T follicular helper cell (primary cell): ENCODE measurements around the gene PLSCR1.
"Not testable (repeated sequence)": the region's sequence is repeated elsewhere in the genome, so short reads cannot be mapped to it uniquely, and the experiment has no call there.

Experiments used
- DNase-seq: peaks from one replicate; pipeline ENCODE4 v3.0.0-alpha.2; 2020; ENCODE audit warnings: low read depth

PLSCR1 gene

DNA sequence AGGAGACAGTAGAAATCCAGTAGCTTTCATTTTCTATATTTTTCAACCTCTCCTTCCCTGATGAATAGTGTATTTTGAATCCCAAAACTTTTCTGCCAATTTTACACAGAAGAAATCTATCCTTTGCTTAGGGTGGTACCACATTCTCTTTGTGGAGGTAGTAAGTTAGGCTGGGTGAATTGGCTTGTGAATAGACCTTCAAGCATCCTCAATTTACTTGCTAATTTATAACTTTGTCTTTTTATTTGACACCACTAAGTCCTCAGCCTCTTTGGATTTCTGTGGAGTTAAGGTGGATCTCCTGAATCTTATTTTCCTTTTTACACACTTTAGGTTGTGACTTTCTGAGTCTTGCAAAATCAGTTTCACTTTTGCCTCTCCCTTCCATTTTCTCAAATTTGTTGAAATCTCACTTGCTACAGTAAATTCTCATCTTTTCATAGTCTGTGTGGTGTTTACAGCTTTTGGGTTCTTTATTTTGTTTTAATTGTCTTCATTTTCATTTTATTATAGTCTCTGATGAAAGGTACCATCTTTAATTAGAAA, 5.7 kb upstream of the PLSCR1 start:
- DNase-seq = no peak

DNA sequence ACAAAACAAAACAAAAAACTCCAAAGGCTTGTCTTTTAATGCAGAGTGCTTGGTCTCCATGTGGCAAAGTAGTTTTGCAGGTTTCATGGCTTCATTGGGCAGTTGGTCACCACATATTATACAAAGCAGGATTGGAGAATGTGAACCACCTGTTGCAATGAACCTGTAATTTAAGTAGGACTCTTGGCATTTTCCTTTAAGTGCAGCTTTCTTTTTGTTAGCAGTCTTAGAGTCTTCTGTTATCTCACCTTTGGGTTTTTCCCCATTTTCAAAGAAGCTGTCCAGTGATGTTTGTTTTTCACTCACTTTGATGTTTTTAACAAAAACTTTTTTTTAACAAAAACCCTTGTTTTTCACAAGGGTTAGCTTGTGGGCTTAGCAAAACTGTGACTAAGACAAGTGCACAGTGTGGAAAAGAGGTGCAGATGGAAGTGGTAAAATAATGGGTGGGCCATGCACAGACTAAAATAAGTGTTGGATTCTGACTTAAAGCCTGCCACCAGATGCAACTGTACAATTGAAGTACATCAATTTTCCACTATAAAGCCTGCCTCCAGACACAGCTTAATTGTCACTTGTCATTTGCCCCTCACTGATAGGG, 2.9 kb upstream of the PLSCR1 start:
- no peak for DNase-seq

DNA sequence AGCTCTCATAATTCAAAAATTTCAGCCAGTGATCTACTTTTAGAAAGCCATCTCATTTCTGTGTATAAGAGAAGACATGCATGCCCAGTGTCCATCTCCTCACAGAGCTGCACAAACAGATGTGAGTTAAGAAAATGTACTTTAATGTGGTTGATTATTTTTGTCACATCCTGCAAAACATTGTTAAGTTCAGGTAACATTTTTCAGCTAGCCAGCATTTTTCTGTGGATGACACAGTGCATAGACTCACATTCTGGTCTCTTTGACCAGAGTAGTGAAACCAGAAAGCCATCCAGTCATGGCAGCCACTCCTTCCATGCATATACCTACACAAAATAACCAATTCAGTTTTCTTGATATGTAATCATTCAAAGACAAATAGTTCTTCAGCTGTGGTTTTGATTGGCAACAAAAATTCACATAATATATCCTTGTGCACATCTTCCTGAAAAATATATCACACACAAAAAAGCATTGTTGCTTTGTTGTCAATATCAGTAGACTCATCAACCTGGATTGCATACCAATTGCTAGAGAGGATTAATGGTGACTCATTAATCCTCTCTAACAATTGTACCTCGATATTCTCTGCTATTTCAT, 2.1 kb upstream of the PLSCR1 start:
- DNase-seq = no peak

DNA sequence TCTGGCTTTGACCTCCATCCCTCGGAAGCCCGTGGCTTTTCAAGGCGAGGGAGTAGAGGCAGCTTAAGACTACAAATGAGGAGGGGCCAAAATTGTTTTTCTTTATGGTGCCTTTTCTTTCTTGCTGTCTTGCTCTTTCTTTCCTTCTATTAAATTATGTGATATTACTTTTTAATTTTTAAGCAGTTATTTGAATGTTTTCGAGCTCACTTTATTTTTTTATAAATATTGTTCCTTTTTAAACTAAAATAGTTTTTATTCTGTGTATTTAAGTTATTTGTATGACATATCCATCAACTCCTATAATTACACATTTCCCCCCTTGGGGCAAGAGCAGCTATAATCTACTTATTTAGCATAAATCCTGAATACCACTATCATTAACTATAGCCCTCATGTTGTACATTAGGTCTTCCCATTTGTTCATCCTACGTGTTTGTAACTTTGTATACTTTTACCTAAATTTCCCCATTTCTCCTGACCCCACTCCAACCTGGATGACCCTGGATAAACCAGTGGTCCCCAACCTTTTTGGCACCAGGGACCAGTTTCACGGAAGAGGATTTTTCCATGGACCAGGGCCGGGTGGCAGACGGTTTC, 622 bp upstream of the PLSCR1 start:
- DNase-seq = no peak

DNA sequence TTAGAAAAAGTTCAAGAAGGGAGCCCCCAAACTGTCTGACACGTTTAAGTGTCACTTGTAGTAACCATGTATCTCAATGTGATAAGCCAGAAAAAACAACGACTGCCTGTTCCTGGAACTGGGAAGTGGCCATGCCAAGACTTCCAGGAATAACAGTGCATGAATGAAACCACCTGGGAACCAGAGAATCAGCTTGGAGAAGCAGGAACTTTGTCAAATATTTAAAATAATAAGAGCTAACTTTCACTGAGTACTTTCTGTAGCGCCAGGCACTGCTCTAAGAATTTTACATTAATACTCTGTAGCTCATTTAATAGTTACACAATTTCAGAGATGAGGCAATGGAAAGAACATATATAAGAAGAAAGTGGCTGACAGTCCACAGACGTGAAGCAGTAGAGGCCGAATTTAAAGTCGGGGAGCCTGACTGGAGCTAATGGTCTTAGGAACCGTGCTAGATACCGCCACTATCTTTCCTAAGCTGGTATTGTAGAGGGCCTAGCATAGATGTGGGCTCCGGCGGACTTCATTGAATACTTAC, 876 bp downstream of the PLSCR1 start:
- DNase-seq = no peak

DNA sequence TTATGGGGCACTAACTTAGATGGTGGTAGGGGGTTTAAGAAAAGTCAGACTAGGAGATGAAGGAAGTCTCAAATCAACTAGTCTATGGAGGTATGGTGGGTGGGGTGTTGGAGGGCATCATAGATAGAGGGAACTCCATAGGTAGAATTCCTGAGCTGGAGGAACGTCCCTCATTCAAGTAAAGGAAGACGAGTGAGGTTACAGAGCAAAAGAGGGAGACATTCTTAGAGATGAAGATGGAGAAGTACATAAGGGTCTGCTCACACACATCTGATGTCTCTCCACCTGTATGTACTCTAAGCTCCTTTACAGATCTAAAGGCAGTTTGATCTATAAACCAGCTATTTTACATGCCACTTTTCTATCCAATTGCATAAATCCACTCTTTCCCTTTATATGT, 1.4 kb downstream of the PLSCR1 start:
- no peak for DNase-seq

DNA sequence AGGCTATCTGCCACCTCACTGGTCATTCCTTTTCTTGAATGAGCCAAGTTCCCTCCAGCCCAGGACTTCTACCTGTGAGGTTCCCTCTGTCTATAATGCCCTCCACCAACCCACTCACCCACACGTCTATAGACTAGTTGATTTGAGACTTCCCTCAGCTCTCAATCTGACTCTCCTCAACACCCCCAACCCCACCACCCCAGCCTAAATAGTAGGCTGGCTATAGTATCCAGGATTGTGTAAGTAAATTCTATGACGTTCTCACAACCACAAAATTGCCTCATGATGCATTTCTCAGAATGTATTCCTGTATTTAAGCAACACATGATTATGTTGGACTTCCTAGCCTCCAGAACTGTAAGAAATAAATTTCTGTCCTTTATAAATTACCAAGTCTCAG, 2.2 kb downstream of the PLSCR1 start:
- no peak for DNase-seq

DNA sequence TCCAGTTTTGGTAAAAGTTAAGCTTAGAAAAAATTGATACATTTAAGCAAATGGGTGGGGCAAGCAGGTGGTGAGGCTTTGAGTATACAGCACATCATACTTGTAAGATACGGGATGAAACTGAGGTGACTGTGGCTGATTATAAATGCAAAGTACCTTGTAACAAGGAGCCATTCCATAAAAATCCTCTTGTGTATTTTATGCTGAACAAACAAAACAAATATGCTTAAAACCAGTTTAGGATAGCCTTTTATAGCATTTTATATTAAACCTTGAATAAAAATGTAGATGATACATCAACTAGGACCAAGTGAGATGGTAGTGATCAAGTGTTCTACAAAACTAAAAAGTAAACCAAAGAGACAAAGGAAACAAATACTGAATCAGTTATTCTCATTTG, 3.4 kb downstream of the PLSCR1 start:
- DNase-seq = no peak

DNA sequence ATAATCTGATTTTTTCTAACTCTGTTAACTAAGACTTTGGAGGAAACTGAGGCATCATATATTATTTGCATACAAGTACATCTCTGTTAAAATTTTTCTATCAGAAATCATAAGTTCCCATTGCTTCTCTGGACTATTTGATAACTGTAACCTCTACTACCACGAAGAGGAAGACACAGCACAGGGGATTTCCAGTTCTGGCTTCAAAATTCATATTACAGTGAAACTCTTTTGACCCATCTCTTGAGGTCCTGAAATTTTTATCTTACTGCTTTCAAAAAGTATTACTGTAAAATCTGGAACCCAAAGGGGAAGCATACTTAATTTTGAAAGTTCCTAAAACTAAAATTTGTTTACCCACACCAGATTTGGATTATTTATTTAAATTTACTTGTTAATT, 4.2 kb downstream of the PLSCR1 start:
- DNase-seq = no peak

DNA sequence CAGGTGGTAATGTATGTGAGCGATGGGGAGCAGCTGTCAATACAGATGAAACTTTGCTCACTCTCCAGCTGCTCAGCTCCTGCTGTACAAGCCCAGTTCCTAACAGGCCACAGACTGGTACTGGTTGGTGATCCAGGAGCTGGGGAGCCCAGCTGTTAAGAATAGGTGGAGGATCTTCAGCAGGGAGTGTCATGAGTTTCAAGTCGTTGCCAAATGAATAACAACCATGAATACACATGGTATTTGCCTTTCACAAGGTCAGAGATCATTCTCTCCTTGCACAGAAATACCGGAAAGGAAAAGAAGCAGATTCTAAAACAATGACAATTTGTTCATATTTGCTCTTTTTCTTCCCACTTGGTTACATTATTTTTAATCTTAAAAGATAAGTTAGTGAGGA, 5.1 kb downstream of the PLSCR1 start:
- DNase-seq = no peak

DNA sequence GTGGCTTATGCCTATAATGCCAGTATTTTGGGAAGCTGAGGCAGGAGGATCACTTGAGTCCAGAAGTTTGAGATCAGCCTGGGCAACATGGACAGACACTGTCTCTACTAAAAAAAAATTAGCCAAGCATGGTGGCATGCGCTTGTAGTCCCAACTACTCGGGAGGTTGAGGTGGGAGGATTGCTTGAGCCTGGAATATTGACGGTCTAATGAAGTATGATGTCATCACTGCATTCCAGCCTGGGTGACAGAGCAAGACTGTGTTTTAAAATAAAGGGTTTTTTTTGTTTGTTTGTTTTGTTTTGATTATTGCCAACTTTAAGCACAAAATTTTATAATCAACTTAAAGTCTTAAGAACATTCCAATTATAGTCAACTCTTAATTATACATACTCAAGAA, 6.8 kb downstream of the PLSCR1 start:
- no peak for DNase-seq

DNA sequence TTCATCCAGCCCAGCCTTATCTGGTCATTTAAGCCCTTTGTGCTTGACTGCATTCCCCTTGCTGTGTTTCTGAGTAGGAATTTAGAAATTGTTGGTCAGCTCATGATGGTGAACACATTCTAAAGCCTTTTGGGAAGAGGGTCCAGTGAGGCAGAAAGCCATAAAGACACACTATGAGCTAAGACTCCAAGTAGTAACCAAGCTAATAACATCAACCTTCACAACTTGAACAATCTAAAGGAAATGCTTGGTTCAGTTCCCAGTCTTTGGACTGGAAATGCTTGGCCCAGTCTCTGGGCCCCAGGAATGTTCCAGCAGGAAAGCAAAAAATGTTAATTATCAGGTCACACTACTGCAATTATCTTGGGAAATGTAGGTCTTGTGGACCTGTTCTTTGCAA, 7.7 kb downstream of the PLSCR1 start:
- no peak for DNase-seq

DNA sequence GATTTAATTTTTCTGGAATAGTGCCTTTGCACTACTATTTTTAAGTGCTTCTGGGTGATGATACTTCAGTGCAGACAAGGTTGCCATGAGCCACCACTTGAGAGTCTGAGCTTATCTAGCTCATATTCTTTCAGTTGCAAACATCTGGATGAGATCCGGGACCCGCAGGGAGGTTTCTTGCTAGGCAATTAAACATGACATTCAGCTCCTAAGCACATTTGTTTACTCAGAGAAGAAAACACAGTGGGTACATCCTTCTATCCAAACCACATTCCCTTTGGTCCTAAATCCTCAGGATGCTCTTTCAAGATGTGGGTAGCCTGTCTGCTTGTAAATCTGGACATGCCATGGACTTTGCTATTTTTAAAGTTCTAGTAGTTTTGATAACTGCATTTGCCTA, 12.0 kb downstream of the PLSCR1 start:
- no peak for DNase-seq

DNA sequence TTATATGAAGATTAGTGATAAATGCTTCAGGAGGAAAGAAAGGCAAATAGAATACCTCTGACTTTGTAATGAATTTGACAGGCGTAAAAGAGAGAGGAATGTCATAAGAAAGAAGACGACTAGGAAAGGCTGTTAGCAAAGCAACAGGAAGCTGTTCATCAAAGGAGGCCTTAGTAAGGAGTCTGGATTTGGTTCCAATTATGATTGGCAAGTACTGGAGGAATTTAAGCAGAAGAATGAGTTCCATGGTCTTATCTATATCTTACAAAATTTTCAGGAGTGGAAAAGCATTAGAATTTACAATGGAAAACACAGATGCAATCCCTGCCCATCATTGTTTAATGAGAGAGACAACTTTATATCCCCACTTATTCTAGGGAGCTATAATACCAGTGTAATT, 13.8 kb downstream of the PLSCR1 start:
- no peak for DNase-seq

DNA sequence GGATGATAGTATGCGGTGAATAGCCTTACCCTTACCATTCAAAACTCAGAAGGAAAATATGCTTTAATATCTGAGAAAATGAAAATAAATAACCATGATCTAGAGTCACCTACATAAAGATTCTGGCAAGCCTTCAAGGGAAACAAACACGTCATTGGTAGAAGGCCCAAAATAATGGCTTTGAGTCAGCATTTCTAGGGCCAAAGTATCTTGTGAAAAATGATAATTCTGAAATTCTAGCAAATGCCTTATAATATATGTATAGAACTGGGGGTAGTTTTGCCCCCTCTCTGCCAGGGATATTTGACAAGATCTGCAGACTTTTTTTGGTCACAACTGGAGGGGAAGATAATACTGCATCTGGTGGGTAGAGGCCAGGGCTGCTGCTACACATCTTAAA, 15.4 kb downstream of the PLSCR1 start:
- DNase-seq = no peak

DNA sequence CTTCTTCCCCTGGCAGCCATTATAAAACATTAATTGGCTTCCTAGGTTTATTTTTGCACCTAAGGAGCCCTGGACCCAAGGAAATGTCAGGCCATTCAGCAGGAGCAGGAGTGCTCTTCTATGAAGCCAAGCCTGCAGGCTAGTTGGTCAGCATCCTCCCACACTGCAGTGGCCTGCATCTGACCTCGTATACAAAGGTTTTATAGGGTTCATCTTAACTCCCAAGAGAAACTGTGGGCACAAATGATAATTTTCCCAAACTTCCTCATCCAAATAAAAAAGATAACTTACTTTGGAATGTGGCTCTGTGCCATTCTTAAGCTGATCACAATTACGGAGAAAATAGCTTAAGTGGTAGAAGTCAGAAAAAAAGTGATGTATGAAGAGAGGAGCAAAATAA, 19.4 kb downstream of the PLSCR1 start:
- DNase-seq = no peak

DNA sequence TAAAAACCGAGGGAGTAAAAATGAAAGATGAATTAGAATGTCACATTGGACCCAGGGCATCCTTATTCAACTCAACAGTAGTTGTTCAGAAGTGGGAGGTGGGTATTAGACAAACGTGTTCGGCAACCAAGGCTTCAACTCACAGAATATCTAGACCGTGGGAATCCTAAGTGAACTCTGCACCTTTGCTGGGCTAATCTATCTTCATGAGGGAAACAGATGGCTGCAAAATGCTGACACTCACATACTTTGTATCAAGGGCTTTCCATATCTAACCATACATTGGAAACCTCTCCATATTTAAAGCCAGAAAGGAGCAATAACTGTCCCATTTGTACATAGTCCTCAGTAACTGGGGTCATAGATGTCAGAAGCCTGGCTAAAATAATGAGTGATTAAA, 20.9 kb downstream of the PLSCR1 start:
- no peak for DNase-seq

DNA sequence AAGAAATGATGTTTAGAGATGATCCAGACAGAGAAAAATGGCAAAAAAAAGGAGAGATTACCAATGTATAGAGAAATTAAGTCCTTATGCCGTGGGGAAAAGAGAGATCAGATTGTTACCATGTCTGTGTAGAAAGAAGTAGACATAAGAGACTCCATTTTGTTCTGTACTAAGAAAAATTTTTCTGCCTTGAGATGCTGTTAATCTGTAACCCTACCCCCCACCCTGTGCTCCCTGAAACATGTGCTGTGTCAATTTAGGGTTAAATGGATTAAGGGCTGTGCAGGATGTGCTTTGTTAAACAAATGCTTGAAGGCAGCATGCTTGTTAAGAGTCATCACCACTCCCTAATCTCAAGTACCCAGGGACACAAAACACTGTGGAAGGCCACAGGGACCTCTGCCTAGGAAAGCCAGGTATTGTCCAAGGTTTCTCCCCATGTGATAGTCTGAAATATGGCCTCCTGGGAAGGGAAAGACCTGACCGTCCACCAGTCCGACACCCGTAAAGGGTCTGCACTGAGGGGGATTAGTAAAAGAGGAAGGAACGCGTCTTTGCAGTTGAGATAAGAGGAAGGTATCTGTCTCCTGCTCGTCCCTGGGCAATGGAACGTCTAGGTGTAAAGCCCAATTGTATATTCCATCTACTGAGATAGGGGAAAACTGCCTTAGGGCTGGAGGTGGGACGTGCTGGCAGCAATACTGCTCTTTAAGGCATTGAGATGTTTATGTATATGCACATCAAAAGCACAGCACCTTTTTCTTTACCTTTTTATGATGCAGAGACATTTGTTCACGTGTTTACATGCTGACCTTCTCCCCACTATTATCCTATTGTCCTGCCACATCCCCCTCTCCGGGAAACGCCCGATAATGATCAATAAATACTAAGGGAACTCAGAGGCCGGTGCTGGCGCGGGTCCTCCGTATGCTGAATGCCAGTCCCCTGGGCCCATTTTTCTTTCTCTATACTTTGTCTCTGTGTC, 21.9 kb downstream of the PLSCR1 start:
- not testable (repeated sequence) for DNase-seq

DNA sequence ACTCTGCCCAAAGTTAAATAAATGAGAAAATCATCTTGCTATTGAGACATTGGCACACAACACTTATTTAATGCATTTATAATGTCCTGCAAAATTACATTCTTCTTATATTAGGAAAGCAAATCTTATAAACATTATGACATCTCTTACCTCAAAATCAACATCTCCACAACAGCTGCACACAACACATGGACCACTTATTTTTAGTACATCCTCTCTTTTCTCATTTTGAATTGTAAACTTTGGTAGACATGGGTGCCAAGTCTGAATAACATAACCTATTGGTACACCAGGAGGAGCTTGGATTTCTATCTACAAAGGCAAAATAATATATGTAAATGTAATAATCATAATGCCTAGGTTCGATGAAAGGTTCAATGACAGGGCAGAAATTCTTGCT, 23.0 kb downstream of the PLSCR1 start:
- DNase-seq = no peak

DNA sequence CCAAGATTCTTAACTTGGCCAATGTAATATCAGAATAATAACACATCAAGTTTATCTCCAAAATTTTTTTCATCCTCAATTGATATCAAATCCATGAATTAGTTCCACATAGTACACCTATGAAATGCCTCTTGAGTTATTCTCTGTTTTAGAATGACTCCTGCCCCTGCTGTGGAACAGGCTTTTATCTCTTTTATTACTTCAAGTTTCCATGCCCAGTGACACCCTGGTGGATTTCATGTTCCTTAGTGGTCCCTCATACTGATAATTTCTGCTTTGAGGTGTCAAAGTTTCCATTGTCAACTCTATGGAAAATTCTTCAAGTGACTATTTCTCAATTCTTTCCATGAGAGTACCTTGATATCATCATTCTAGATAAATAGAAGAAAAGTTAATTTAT, 24.6 kb downstream of the PLSCR1 start:
- no peak for DNase-seq

DNA sequence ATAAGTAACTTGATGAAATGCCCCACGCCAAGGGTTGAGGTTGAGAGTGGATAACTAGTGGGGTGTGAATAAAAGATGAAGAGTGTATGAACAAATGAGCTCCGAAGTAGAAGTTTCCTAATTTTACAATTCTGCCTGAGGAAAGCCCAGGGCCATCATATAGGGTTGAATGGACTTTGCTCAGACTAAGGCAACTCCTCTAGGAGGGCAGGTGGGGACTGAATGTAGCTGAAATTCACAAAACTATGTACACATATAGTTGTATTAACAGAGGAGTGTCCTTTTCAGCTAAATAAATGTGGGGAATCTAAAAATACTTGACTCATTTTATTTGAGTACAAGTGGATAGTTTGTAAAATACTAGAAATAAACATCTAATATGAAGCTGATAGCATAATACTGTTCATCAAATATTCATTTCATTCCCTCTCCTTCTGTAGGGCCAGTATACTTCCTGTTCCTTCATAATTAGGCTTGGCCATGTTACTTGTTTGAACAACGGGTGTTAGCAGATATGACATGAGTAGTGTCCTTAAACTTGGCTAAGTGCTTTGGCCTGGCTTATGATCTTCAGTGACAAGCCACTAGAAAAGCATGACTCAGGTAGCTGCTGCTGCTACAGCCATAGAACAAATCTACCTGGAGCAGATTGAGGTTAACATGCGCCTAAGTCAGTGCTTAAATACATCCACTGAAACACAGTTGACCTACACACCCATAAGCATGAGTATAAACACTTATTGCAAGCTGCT, 26.5 kb downstream of the PLSCR1 start:
- DNase-seq = no peak
